ENCODE data around the gene GZMM. TPM values are rescaled to one million over a fixed set of nuclear protein-coding genes. Genes with fewer than 3 reads are reported as not detected.

The GZMM gene
- total and polyA plus RNA-seq, 7 donors, result 0.49 to 11.2 TPM; not detected in 5

DNA sequence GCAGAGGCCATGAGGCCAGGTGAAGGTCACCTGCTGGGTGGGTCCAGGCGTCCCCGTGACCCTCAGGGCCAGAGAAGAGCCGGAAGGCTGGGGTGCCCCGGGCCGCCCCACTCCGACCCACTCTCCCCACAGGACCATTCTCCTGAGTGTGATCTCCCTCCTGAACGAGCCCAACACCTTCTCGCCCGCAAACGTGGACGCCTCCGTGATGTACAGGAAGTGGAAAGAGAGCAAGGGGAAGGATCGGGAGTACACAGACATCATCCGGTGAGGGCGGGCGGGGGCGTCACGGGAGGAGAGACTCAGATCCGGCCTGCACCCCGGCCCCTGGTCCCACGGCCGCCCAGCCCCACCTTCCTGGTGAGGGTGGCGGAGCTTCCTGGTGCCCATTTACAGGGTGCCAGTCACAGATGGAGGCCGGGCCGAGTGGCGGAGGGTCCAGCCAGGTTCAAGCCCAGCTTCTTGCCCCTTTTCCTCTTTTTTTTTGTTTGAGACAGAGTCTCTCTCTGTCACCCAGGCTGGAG is 6.9 kb upstream of the GZMM start:
- TF ChIP-seq, protein P1, sequence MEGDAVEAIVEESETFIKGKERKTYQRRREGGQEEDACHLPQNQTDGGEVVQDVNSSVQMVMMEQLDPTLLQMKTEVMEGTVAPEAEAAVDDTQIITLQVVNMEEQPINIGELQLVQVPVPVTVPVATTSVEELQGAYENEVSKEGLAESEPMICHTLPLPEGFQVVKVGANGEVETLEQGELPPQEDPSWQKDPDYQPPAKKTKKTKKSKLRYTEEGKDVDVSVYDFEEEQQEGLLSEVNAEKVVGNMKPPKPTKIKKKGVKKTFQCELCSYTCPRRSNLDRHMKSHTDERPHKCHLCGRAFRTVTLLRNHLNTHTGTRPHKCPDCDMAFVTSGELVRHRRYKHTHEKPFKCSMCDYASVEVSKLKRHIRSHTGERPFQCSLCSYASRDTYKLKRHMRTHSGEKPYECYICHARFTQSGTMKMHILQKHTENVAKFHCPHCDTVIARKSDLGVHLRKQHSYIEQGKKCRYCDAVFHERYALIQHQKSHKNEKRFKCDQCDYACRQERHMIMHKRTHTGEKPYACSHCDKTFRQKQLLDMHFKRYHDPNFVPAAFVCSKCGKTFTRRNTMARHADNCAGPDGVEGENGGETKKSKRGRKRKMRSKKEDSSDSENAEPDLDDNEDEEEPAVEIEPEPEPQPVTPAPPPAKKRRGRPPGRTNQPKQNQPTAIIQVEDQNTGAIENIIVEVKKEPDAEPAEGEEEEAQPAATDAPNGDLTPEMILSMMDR (IDR thresholded peaks at IDR 0.05), result no peak
- TF ChIP-seq EP300 (IDR thresholded peaks at IDR 0.05) (no peak), POLR2AphosphoS5 (IDR thresholded peaks at IDR 0.05) (no peak), POLR2A (IDR thresholded peaks at IDR 0.05) (no peak)
- Histone ChIP-seq H3K27ac (no peak overlapping the region), H3K27me3 (no peaks in the 10 kb centered on the region), H3K4me1 (peaks cover 0 to 44% (median 39%) of the 10 kb centered on the region in 4 donors), H3K36me3 (peaks cover 36 to 56% (median 44%) of the 10 kb centered on the region in 4 donors), H3K4me3 (no peak overlapping the region), H3K9me3 (no peaks in the 10 kb centered on the region)
- intact Hi-C loops (cut with DNase I), result no loop called here
- 95 to 96% methylated on average over 26 of the region's 26 CpGs for WGBS, 2 donors
- DNase-seq, result no peak

DNA sequence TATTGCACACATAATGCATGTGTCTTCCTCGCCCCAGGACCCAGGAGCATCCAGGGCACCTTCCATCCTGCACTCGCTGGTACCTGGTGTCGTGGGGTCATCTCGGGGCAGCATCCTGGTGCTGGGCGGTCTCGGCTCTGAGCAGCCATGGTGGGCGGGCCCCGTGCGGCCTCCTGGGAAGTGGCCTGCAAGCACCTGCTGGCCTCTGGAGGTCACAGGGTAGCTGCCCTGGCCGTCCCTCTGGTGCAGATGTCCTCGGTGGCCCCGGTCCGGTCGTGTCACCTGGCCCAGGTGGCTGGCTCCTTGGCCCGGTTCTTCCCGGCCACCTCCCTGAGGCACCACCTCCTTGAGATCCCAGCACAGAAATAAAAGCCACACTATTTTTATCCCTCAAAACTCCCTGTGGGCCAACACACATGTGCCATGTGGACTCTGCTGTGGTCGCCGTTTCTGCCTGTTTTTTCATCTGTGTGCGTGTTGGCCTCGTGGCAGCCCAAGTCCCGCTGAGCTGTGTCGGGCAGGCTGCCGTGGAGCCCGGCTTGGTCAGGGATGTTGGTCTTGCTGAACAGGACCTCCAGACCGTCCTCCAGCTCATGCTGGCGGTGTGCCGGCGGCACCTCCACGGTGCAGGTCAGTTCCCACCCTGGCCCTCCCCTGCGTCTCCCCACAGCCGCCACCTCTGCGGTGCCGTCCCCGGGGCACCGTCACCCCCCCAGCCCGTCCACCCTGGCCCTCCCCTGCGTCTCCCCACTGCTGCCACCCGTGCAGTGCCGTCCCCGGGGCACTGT is 5.0 kb upstream of the GZMM start:
- H3K27ac ChIP-seq, result no peak overlapping the region
- no peaks in the 10 kb centered on the region for H3K27me3 ChIP-seq
- peaks cover 0 to 35% (median 28%) of the 10 kb centered on the region in 4 donors for H3K4me1 ChIP-seq
- H3K9me3 ChIP-seq, result no peaks in the 10 kb centered on the region
- no peak for DNase-seq
- 93 to 94% methylated on average over 40 of the region's 40 CpGs for WGBS, 2 donors
- intact Hi-C loops (cut with DNase I), result no loop called here
- TF ChIP-seq EP300 (IDR thresholded peaks at IDR 0.05) (no peak), POLR2A (IDR thresholded peaks at IDR 0.05) (no peak), POLR2AphosphoS5 (IDR thresholded peaks at IDR 0.05) (no peak)
- TF ChIP-seq, protein P1 (IDR thresholded peaks at IDR 0.05), result no peak
- H3K4me3 ChIP-seq, result no peak overlapping the region
- peaks cover 45 to 66% (median 53%) of the 10 kb centered on the region in 4 donors for H3K36me3 ChIP-seq

DNA sequence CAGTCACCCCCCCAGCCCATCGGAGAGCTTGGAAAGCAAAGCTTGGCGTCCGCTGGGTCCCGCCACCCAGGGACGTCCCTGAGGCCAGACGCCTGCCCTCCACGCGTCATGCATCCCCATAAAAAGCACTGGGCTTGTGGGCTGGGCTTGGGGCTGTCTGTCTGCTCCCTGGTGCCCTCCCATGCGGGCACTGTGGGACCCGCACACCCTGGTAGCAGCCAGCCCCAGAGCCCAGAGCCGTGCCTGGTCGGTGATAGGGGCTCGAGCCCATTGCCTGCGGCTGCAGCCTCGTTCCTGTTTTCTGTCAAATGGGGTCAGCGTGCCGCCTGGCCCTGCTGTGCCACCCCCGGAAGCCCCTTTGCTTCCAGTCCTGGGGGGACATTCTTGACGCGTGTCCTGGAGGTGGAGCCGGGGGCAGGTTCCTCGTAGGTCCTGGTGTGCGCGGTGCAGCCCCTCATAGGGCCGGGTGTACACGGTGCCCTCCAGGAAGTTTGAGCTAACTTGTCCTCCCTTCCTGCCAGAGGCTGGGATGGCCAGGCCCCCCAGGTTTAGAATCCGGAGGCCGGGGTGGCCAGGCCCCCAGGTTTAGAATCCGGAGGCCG is 4.3 kb upstream of the GZMM start:
- intact Hi-C loops (cut with DNase I), result no loop called here
- Histone ChIP-seq H3K36me3 (peaks cover 45 to 66% (median 53%) of the 10 kb centered on the region in 4 donors), H3K27me3 (no peaks in the 10 kb centered on the region), H3K27ac (no peak overlapping the region), H3K9me3 (no peaks in the 10 kb centered on the region), H3K4me1 (peaks cover 0 to 35% (median 27%) of the 10 kb centered on the region in 4 donors), H3K4me3 (no peak overlapping the region)
- 93 to 94% methylated on average over 30 of the region's 30 CpGs for WGBS, 2 donors
- TF ChIP-seq EP300 (IDR thresholded peaks at IDR 0.05) (no peak), POLR2AphosphoS5 (IDR thresholded peaks at IDR 0.05) (no peak), POLR2A (IDR thresholded peaks at IDR 0.05) (no peak)
- TF ChIP-seq, protein P1 (IDR thresholded peaks at IDR 0.05), result no peak
- peak; percentile 66 for DNase-seq

DNA sequence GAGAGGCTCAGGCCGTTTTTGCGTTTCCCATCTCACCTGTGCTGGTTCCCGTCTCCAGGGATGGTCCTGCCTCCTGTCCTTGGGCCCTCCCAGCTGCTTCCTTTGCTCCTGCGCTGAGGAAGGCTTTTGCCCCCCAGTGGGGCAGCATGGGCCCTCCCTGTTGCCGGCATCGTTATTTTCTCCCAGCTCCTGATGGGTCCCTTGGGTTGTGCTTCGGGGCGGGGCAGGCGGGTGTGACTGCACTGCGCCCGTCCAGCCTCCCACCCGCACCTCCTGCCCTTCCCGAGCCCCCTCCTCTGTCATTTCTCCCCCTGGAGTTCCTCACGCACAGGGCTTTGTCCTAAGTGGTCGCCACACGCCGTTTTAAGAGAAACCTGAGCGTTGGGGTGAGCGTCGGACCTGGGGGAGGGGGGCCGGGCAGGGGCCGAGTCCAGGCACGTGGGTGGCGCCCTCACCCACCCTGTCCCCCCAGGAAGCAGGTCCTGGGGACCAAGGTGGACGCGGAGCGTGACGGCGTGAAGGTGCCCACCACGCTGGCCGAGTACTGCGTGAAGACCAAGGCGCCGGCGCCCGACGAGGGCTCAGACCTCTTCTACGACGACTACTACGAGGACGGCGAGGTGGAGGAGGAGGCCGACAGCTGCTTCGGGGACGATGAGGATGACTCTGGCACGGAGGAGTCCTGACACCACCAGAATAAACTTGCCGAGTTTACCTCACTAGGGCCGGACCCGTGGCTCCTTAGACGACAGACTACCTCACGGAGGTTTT is 2.8 kb upstream of the GZMM start:
- no peak overlapping the region for H3K27ac ChIP-seq
- H3K36me3 ChIP-seq, result peaks cover 44 to 58% (median 49%) of the 10 kb centered on the region in 4 donors
- no peak for DNase-seq
- intact Hi-C loops (cut with DNase I), result no loop called here
- no peaks in the 10 kb centered on the region for H3K27me3 ChIP-seq
- 90 to 92% methylated on average over 51 of the region's 51 CpGs for WGBS, 2 donors
- peaks cover 0 to 19% (median 12%) of the 10 kb centered on the region in 4 donors for H3K4me1 ChIP-seq
- TF ChIP-seq POLR2A (IDR thresholded peaks at IDR 0.05) (no peak), EP300 (IDR thresholded peaks at IDR 0.05) (no peak)
- no peak overlapping the region for H3K4me3 ChIP-seq
- no peaks in the 10 kb centered on the region for H3K9me3 ChIP-seq
